ENCODE measurements around the gene PANK1. TPM values are rescaled to one million over a fixed set of nuclear protein-coding genes. Genes with fewer than 3 reads are reported as not detected.

PANK1 gene
- total and polyA plus RNA-seq, 9 of the 15 experiments (the other 6 are each of a cell fraction or from before 2014, with no cell fraction given), result 1.7 to 10.7 (median 6.5) TPM

GRCh38 chr10:89644967-89645741 lies at the start of gene PANK1 (continued):
- no peak for TF ChIP-seq ZFPM2 (CRISPR knock-in tag; IDR thresholded peaks at IDR 0.05)
- TF ChIP-seq FOXO4 (CRISPR knock-in tag; IDR thresholded peaks at IDR 0.05), result no peak
- TF ChIP-seq ATF6 (CRISPR knock-in tag; IDR thresholded peaks at IDR 0.05), result no peak
- TF ChIP-seq CREB1 (IDR thresholded peaks at IDR 0.05), result no peak
- no peak for TF ChIP-seq CREB1 (CRISPR knock-in tag; IDR thresholded peaks at IDR 0.05)
- no peak for TF ChIP-seq HCFC1 (IDR thresholded peaks at IDR 0.05; ENCODE audit: low read depth, low read length)
- TF ChIP-seq RBBP5 (IDR thresholded peaks at IDR 0.05; ENCODE audit: borderline replicate concordance, insufficient read depth, low read length, poor library complexity, severe bottlenecking), result no peak
- no peak for TF ChIP-seq SRSF3 (IDR thresholded peaks at IDR 0.05; ENCODE audit: insufficient read depth, low read length)
- TF ChIP-seq ILF3 (IDR thresholded peaks at IDR 0.05; ENCODE audit: borderline replicate concordance), result no peak
- TF ChIP-seq FIP1L1 (IDR thresholded peaks at IDR 0.05; ENCODE audit: low read depth, low read length, poor library complexity, severe bottlenecking), result no peak
- no peak for TF ChIP-seq SIRT6 (IDR thresholded peaks at IDR 0.05; ENCODE audit: low read depth, low read length)
- no peak for TF ChIP-seq RNF2 (IDR thresholded peaks at IDR 0.05)
- TF ChIP-seq ZNF512 (tag; IDR thresholded peaks at IDR 0.05), result no peak
- no peak for TF ChIP-seq KAT8 (IDR thresholded peaks at IDR 0.05; ENCODE audit: low read depth)
- TF ChIP-seq ZNF707 (CRISPR knock-in tag; conservative IDR thresholded peaks at IDR 0.05), result no peak
- TF ChIP-seq JUNB (CRISPR knock-in tag; conservative IDR thresholded peaks at IDR 0.05), result no peak
- TF ChIP-seq EP300 (IDR thresholded peaks at IDR 0.05; ENCODE audit: low read length), result no peak
- TF ChIP-seq ESRRA (IDR thresholded peaks at IDR 0.05; ENCODE audit: borderline replicate concordance, low read depth), result peak; percentile 49; the same call in 1 of the 2 replicates
- TF ChIP-seq CBFA2T2 (conservative IDR thresholded peaks at IDR 0.05), result no peak
- TF ChIP-seq NFATC3 (IDR thresholded peaks at IDR 0.05), result no peak
- no peak for TF ChIP-seq HDAC6 (IDR thresholded peaks at IDR 0.05; ENCODE audit: low read depth, low read length)
- no peak for TF ChIP-seq PREB (CRISPR knock-in tag; IDR thresholded peaks at IDR 0.05)
- TF ChIP-seq ZNF561 (CRISPR knock-in tag; conservative IDR thresholded peaks at IDR 0.05), result no peak
- no peak for TF ChIP-seq RB1 (IDR thresholded peaks at IDR 0.05; ENCODE audit: low read depth)
- no peak for TF ChIP-seq ZNF830 (CRISPR knock-in tag; IDR thresholded peaks at IDR 0.05)
